A549 (cell line): Measurements from ENCODE around the gene CHMP6. TPM values are rescaled to one million over a fixed set of nuclear protein-coding genes. Genes with fewer than 3 reads are reported as not detected.

Source experiments
- ATAC-seq, 2 experiments: fragments of 200-7000 bp in 1 of 2; fragments of >200 bp in 1 of 2; cut with Nextera tagmentation in 1 of 2; cut with Tn5 transposase in 1 of 2; 3 replicates each; pipeline versions ENCODE4 v1.8.0 to v1.9.1; 2018 to 2020; ENCODE audit warnings: mild to moderate bottlenecking in 1 of 2, moderate library complexity in 1 of 2
- CTCF ChIA-PET: fragments of 300-600 bp; sonication (Branson Sonifier 250); formaldehyde crosslinking; extraction: SDS; loops from one replicate; lab custom pipeline; 2021; ENCODE audit warnings: antibody characterized with exemption, inconsistent platforms; lab: Yijun Ruan, JAX
- POLR2A ChIA-PET: fragments of 350-600 bp; formaldehyde crosslinking; extraction: SDS; loops from one replicate; lab custom pipeline; 2021; ENCODE audit warnings: antibody characterized with exemption, inconsistent platforms; lab: Yijun Ruan, JAX
- DNase-seq, 2 experiments: peaks; one replicate each; pipeline versions ENCODE4 v3.0.0 to v3.0.0-alpha.2; 2011 to 2016; ENCODE audit warnings: low read depth in 1 of 2, low spot score in 1 of 2
- FAIRE-seq: peaks from 2 replicates; lab custom pipeline; 2011; peaks lifted over from hg19 to GRCh38; lab: Jason Lieb, UNC
- H3K27ac ChIP-seq, 2 experiments: fragments of >200 bp; sonication (Bioruptor Twin); formaldehyde crosslinking; 3 replicates each; pipeline ENCODE4 v1.5.1; 2016 to 2017
- H3K4me1 ChIP-seq: fragments of >200 bp; sonication (Bioruptor Twin); formaldehyde crosslinking; 3 replicates; pipeline ENCODE4 v1.6.1; 2016
- H3K4me2 ChIP-seq: fragments of >200 bp; sonication (Bioruptor Twin); formaldehyde crosslinking; 3 replicates; pipeline ENCODE4 v1.6.1; 2016
- H3K4me3 ChIP-seq: fragments of >200 bp; sonication (Bioruptor Twin); formaldehyde crosslinking; 3 replicates; pipeline ENCODE4 v1.5.1; 2016
- H3K9me3 ChIP-seq: fragments of >200 bp; sonication (Bioruptor Twin); formaldehyde crosslinking; 3 replicates; pipeline ENCODE4 v1.6.1; 2016
- BCL3 ChIP-seq: fragments of >200 bp; sonication (Bioruptor Twin); formaldehyde crosslinking; IDR thresholded peaks from 3 replicates; pipeline ENCODE4 v1.6.1; 2016
- CBX8 ChIP-seq: fragments of 200-600 bp; sonication (generic); IDR thresholded peaks from 2 replicates; pipeline ENCODE4 v1.6.1; 2016
- EHF ChIP-seq: fragments of 250-450 bp; sonication (Bioruptor Pico); IDR thresholded peaks from 2 replicates; pipeline ENCODE4 v1.5.0; 2020; ENCODE audit warnings: mild to moderate bottlenecking
- ESRRA ChIP-seq: fragments of 150-350 bp; IDR thresholded peaks from 2 replicates; pipeline ENCODE4 v1.6.1; 2014; ENCODE audit warnings: mild to moderate bottlenecking, low read length, borderline replicate concordance
- HOXB13 ChIP-seq: fragments of 250-450 bp; sonication (Bioruptor Pico); IDR thresholded peaks from 2 replicates; pipeline ENCODE4 v1.5.0; 2020; ENCODE audit warnings: low read depth, mild to moderate bottlenecking, moderate library complexity
- KDM5A ChIP-seq: fragments of 200-600 bp; sonication (generic); IDR thresholded peaks from 2 replicates; pipeline ENCODE4 v1.6.1; 2016; ENCODE audit warnings: antibody characterized with exemption, mild to moderate bottlenecking
- MAFK ChIP-seq: fragments of 450-650 bp; IDR thresholded peaks from 2 replicates; pipeline ENCODE4 v1.6.1; 2014; ENCODE audit not compliant: partially characterized antibody
- MAZ ChIP-seq: fragments of 150-350 bp; IDR thresholded peaks from 2 replicates; pipeline ENCODE4 v1.6.1; 2014; ENCODE audit warnings: antibody characterized with exemption, low read depth, low read length, borderline replicate concordance
- NPAS2 ChIP-seq: fragments of 250-450 bp; sonication (Bioruptor Pico); IDR thresholded peaks from 2 replicates; pipeline ENCODE4 v1.8.0; 2022; ENCODE audit warnings: mild to moderate bottlenecking, moderate library complexity, borderline replicate concordance
- NR3C1 ChIP-seq: fragments of >200 bp; sonication (Bioruptor Twin); formaldehyde crosslinking; IDR thresholded peaks from 3 replicates; pipeline ENCODE4 v1.6.1; 2017
- POLR2AphosphoS2 ChIP-seq: conservative IDR thresholded peaks from 2 replicates; pipeline ENCODE4 v1.6.1; 2012; ENCODE audit warnings: low read length, improper control_type of control experiment, inconsistent platforms
- RAD21 ChIP-seq, 2 experiments: fragments of >200 bp in 1 of 2; sonication (Bioruptor Twin) in 1 of 2; formaldehyde crosslinking in 1 of 2; IDR thresholded peaks in 1 of 2; conservative IDR thresholded peaks in 1 of 2; 2 replicates in 1 of 2; 3 replicates in 1 of 2; pipeline ENCODE4 v1.6.1; 2012 to 2018; ENCODE audit warnings: inconsistent platforms in 1 of 2
- RNF2 ChIP-seq: fragments of 200-600 bp; sonication (generic); IDR thresholded peaks from 2 replicates; pipeline ENCODE4 v1.6.1; 2016; ENCODE audit warnings: low read depth, mild to moderate bottlenecking, antibody characterized with exemption, moderate library complexity, borderline replicate concordance
- SREBF2 ChIP-seq: fragments of 450-650 bp; IDR thresholded peaks from 2 replicates; pipeline ENCODE4 v1.6.1; 2014; ENCODE audit warnings: mild to moderate bottlenecking, moderate library complexity
- TP53 ChIP-seq: fragments of 250-450 bp; sonication (Bioruptor Pico); IDR thresholded peaks from 2 replicates; pipeline ENCODE4 v1.5.0; 2021; ENCODE audit warnings: mild to moderate bottlenecking, moderate library complexity
- USF2 ChIP-seq: fragments of 450-650 bp; IDR thresholded peaks from 2 replicates; pipeline ENCODE4 v1.6.1; 2014; ENCODE audit warnings: antibody characterized with exemption
- ZSCAN20 ChIP-seq: fragments of 250-450 bp; sonication (Bioruptor Pico); IDR thresholded peaks from 2 replicates; pipeline ENCODE4 v1.8.0; 2022; ENCODE audit warnings: mild to moderate bottlenecking, moderate library complexity
- WGBS: methylation state at CpG from one replicate; pipeline ENCODE4 v1.1.6; 2017; ENCODE audit errors: missing lambda C conversion rate; 5-methylcytosine and 5-hydroxymethylcytosine counted together
- polyA plus RNA-seq, 4 experiments: library from polyadenylated mRNA; depleted of rRNA in 3 of 4; stranded (reverse); fragments of >200 nt; fragmentation: RNase III in 1 of 4; extraction: RNeasy Plus Mini Kit Qiagen cat#74134 plus additional on column Dnase treatment in 1 of 4; gene quantifications; 2 replicates in 3 of 4; 3 replicates in 1 of 4; pipeline ENCODE4 v1.2.3, GENCODE V29; 2011 to 2017

Gene CHMP6
- polyA plus RNA-seq, 2 of the 4 experiments (the other 2 are of a cell fraction) = 28.9 to 30.8 TPM

- no peak overlapping the region for H3K4me3 ChIP-seq
- no peak for FAIRE-seq
- 90% methylated on average over 34 of the region's 40 CpGs for WGBS
- H3K4me2 ChIP-seq = no peak overlapping the region
- CTCF ChIA-PET = interaction anchor here (0.6 to 9.1 kb wide), 9 partner anchors 8 to 573 kb away, joined by 3 to 56 read pairs (median 4); partner anchors contain the start of gene CHMP6
- no peak for TF ChIP-seq BCL3
- no peak for DNase-seq
- H3K27ac ChIP-seq = no peak overlapping the region
- peaks cover 20% of the 10 kb centered on the region for H3K4me1 ChIP-seq
- POLR2A ChIA-PET = no interaction called here
- H3K9me3 ChIP-seq = no peaks in the 10 kb centered on the region
- no peak for ATAC-seq
Measured at GRCh38 chr17:80999536-81000333, 8.1 kb downstream of the CHMP6 start.

- no peak overlapping the region for H3K4me3 ChIP-seq
- no peak for FAIRE-seq
- ATAC-seq = no peak
- H3K4me1 ChIP-seq = peaks cover 20% of the 10 kb centered on the region
- no peak for DNase-seq
- TF ChIP-seq MAFK = no peak
- H3K27ac ChIP-seq = no peak overlapping the region
- 93% methylated on average over 7 of the region's 8 CpGs for WGBS
- no peaks in the 10 kb centered on the region for H3K9me3 ChIP-seq
- no peak overlapping the region for H3K4me2 ChIP-seq
- POLR2A ChIA-PET = no interaction called here
- CTCF ChIA-PET = interaction anchor here (1.2 to 9.1 kb wide), 5 partner anchors 9 to 230 kb away, joined by 3 to 56 read pairs (median 5); partner anchors contain the start of gene CHMP6
Measured at GRCh38 chr17:81000334-81000630, 8.6 kb downstream of the CHMP6 start.

- CTCF ChIA-PET = interaction anchor here (1.2 to 9.1 kb wide), 6 partner anchors 9 to 229 kb away, joined by 3 to 56 read pairs (median 6); partner anchors contain the start of gene CHMP6
- 70% methylated on average over 17 of the region's 18 CpGs for WGBS
- Histone ChIP-seq H3K9me3 (no peaks in the 10 kb centered on the region), H3K27ac (no peak overlapping the region), H3K4me3 (no peak overlapping the region)
- FAIRE-seq = no peak
- POLR2A ChIA-PET = no interaction called here
- TF ChIP-seq ESRRA (no peak), POLR2AphosphoS2 (no peak), ZSCAN20 (CRISPR knock-in tag) (no peak), NPAS2 (CRISPR knock-in tag) (no peak), HOXB13 (CRISPR knock-in tag) (no peak), KDM5A (no peak), EHF (CRISPR knock-in tag) (no peak), MAZ (no peak), SREBF2 (no peak), RAD21 (conservative IDR thresholded peaks at IDR 0.05 in 1 of 2, IDR thresholded peaks at IDR 0.05 in 1 of 2) (no peak), NR3C1 (no peak), TP53 (CRISPR knock-in tag) (no peak), RNF2 (no peak), CBX8 (no peak), USF2 (no peak)
- TF ChIP-seq, all 56 proteins: peak for 0
- H3K4me1 ChIP-seq = peaks cover 20% of the 10 kb centered on the region
- ATAC-seq = peak; percentile 5 to 10; a peak in 4 of 6 replicates
- H3K4me2 ChIP-seq = no peak overlapping the region
- no peak for DNase-seq
Measured at GRCh38 chr17:81000631-81001357, 9.2 kb downstream of the CHMP6 start.
